Activated CD8-positive, alpha-beta T cell treated with anti-CD3 and anti-CD28 coated beads, Interleukin-2, amount 10 ng/mL, durations not matched to agents 7 days and 5 days (primary cell): ENCODE results near the gene SYN1. TPM values are rescaled to one million over a fixed set of nuclear protein-coding genes. Genes with fewer than 3 reads are reported as not detected.

Experiments
- ATAC-seq: fragments of 150-1000 bp; cut with Tn5 transposase; one replicate; pipeline ENCODE4 v1.10.0; 2021; ENCODE audit warnings: moderate library complexity
- CTCF ChIA-PET: fragments of 350-600 bp; sonication (Branson Sonifier 250); formaldehyde crosslinking; loops from one replicate; lab custom pipeline; 2021; ENCODE audit warnings: antibody characterized with exemption; lab: Charles Lee
- POLR2A ChIA-PET: fragments of 350-600 bp; sonication (Branson Sonifier 250); formaldehyde crosslinking; loops from one replicate; lab custom pipeline; 2021; ENCODE audit warnings: antibody characterized with exemption; lab: Charles Lee
- DNase-seq: peaks from one replicate; pipeline ENCODE4 v3.0.0-alpha.2; 2020
- H3K27ac Mint-ChIP-seq: one replicate; pipeline ENCODE4 v1.8.0; 2021; ENCODE audit warnings: mild to moderate bottlenecking, mixed read lengths
- H3K27me3 Mint-ChIP-seq: one replicate; pipeline ENCODE4 v1.8.0; 2021; ENCODE audit warnings: low read depth, mixed read lengths
- H3K36me3 Mint-ChIP-seq: one replicate; pipeline ENCODE4 v1.8.0; 2021; ENCODE audit warnings: low read depth, mixed read lengths
- H3K4me1 Mint-ChIP-seq: one replicate; pipeline ENCODE4 v1.8.0; 2021; ENCODE audit warnings: low read depth, mixed read lengths
- H3K4me3 Mint-ChIP-seq: one replicate; pipeline ENCODE4 v1.8.0; 2021; ENCODE audit warnings: mild to moderate bottlenecking, mixed read lengths
- H3K9me3 Mint-ChIP-seq: one replicate; pipeline ENCODE4 v1.8.0; 2022; ENCODE audit warnings: mixed read lengths; ENCODE audit not compliant: insufficient read depth
- microRNA-seq: library from miRNA; unstranded; fragments of <30 nt; microRNA quantifications from one replicate; pipeline ENCODE4 v1.2.0, GENCODE V29; 2022
- total RNA-seq, 2 experiments: library from RNA; stranded (reverse); gene quantifications; one replicate each; pipeline ENCODE4 v1.2.3, GENCODE V29; 2021

SYN1 gene
- total RNA-seq, 2 experiments from 2014 or later = 0.57 to 0.58 TPM

GRCh38 chrX:47539860-47540259, 79.8 kb downstream of the SYN1 start:
- Mint-ChIP-seq H3K27ac (no peak overlapping the region), H3K36me3 (no peaks in the 10 kb centered on the region), H3K4me1 (peaks cover 2% of the 10 kb centered on the region), H3K27me3 (no peaks in the 10 kb centered on the region), H3K9me3 (no peaks in the 10 kb centered on the region), H3K4me3 (no peak overlapping the region)
- ATAC-seq (no peak), DNase-seq (no peak)
- POLR2A ChIA-PET = no interaction called here
- CTCF ChIA-PET = no interaction called here

GRCh38 chrX:47530049-47530448, 89.6 kb downstream of the SYN1 start:
- ATAC-seq = no peak
- H3K27ac Mint-ChIP-seq = no peak overlapping the region
- H3K36me3 Mint-ChIP-seq = no peaks in the 10 kb centered on the region
- ChIA-PET CTCF (no interaction called here), POLR2A (no interaction called here)
- no peak for DNase-seq
- H3K9me3 Mint-ChIP-seq = no peaks in the 10 kb centered on the region
- no peaks in the 10 kb centered on the region for H3K27me3 Mint-ChIP-seq
- no peaks in the 10 kb centered on the region for H3K4me1 Mint-ChIP-seq
- H3K4me3 Mint-ChIP-seq = no peak overlapping the region

GRCh38 chrX:47529548-47529947, 90.1 kb downstream of the SYN1 start:
- ATAC-seq = no peak
- no peak overlapping the region for H3K4me3 Mint-ChIP-seq
- no peaks in the 10 kb centered on the region for H3K27me3 Mint-ChIP-seq
- ChIA-PET CTCF (no interaction called here), POLR2A (no interaction called here)
- H3K27ac Mint-ChIP-seq = no peak overlapping the region
- H3K36me3 Mint-ChIP-seq = no peaks in the 10 kb centered on the region
- H3K9me3 Mint-ChIP-seq = no peaks in the 10 kb centered on the region
- no peaks in the 10 kb centered on the region for H3K4me1 Mint-ChIP-seq
- DNase-seq = no peak

- Mint-ChIP-seq H3K36me3 (no peaks in the 10 kb centered on the region), H3K27me3 (no peaks in the 10 kb centered on the region), H3K4me3 (peak overlapping the region; percentile 63), H3K27ac (no peak overlapping the region), H3K4me1 (peaks cover 4% of the 10 kb centered on the region), H3K9me3 (no peaks in the 10 kb centered on the region)
- CTCF ChIA-PET = interaction anchor here (0.7 to 2.0 kb wide), 16 partner anchors 9 to 332 kb away, joined by 3 to 16 read pairs (median 4); no protein-coding TSS in a partner anchor
- DNase-seq = no peak
- POLR2A ChIA-PET = interaction anchor here (1.7 kb wide), 1 partner anchor 306 kb away, joined by 3 read pairs; the partner anchor contains the start of gene CDK16
- ATAC-seq = no peak
These were observed 95.9 kb downstream of the SYN1 start for GRCh38 chrX:47523713-47524166.

GRCh38 chrX:47523297-47523696, 96.4 kb downstream of the SYN1 start:
- H3K27ac Mint-ChIP-seq = peak overlapping the region; percentile 11
- ATAC-seq (peak; percentile 99), DNase-seq (peak; percentile 81)
- H3K4me3 Mint-ChIP-seq = peak overlapping the region; percentile 63
- ChIA-PET CTCF (interaction anchor here (0.7 to 2.0 kb wide), 18 partner anchors 8 to 332 kb away, joined by 3 to 16 read pairs (median 4); no protein-coding TSS in a partner anchor), POLR2A (interaction anchor here (1.7 kb wide), 1 partner anchor 305 kb away, joined by 3 read pairs; the partner anchor contains the start of gene CDK16)
- H3K27me3 Mint-ChIP-seq = no peaks in the 10 kb centered on the region
- no peaks in the 10 kb centered on the region for H3K36me3 Mint-ChIP-seq
- peaks cover 5% of the 10 kb centered on the region for H3K4me1 Mint-ChIP-seq
- H3K9me3 Mint-ChIP-seq = no peaks in the 10 kb centered on the region

Small RNAs within 50 kb of the gene (microRNA-seq; reads per million reads assigned to microRNA genes)
- gene MIR4769 = not detected

Other genes starting within 250 kb of the SYN1 start
- gene ZNF157, start 249.3 kb downstream of the SYN1 start, total RNA-seq = under 1 TPM; 0.32 to 0.34 TPM
- gene ZNF41, start 136.6 kb downstream of the SYN1 start, total RNA-seq = 10 to 100 TPM; 12.9 to 13.1 TPM
- gene ARAF, start 58.7 kb downstream of the SYN1 start, total RNA-seq = 10 to 100 TPM; 66.7 to 68.4 TPM
- gene TIMP1, start 37.4 kb downstream of the SYN1 start, total RNA-seq = 10 to 100 TPM; 58.7 to 68.5 TPM
- 10 to 100 TPM; 11.5 to 13.1 TPM for gene CFP, start 10.1 kb upstream of the SYN1 start, total RNA-seq
- gene ELK1, start 30.7 kb upstream of the SYN1 start, total RNA-seq = 10 to 100 TPM; 56.9 to 58.7 TPM
- gene UXT, start 39.3 kb upstream of the SYN1 start, total RNA-seq = 100 to 1,000 TPM; 148 to 156 TPM
- 10 to 100 TPM in 1 of 2 experiments, 1 to 10 TPM in 1; 9.4 to 10.4 TPM for gene ZNF81, start 217.0 kb upstream of the SYN1 start, total RNA-seq